ENCODE measurements around the gene ACACA.

DNA sequence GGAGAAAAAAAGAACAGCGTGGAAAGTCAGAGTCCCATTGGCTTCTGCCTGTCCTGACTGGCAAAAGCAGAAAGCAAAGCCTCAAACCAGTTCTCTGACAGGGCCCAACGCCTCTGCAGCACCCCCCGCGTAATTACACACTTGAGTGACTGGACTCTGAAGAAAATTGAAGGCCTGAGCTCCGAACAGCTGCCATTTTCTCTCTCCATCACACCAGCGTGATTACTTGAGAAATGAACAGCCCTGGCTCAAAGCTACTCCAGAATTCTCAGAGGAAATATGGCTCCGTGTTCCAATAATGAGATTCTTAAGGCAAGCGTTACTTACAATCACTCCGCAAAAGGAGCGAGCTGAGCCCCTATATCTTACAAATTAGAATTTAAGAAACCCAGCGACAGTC, 173.6 kb downstream of the ACACA start:
- TF ChIP-seq POLR2A (IDR thresholded peaks at IDR 0.05) = no peak
- TF ChIP-seq, protein P1, sequence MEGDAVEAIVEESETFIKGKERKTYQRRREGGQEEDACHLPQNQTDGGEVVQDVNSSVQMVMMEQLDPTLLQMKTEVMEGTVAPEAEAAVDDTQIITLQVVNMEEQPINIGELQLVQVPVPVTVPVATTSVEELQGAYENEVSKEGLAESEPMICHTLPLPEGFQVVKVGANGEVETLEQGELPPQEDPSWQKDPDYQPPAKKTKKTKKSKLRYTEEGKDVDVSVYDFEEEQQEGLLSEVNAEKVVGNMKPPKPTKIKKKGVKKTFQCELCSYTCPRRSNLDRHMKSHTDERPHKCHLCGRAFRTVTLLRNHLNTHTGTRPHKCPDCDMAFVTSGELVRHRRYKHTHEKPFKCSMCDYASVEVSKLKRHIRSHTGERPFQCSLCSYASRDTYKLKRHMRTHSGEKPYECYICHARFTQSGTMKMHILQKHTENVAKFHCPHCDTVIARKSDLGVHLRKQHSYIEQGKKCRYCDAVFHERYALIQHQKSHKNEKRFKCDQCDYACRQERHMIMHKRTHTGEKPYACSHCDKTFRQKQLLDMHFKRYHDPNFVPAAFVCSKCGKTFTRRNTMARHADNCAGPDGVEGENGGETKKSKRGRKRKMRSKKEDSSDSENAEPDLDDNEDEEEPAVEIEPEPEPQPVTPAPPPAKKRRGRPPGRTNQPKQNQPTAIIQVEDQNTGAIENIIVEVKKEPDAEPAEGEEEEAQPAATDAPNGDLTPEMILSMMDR (IDR thresholded peaks at IDR 0.05) = no peak

Measured in tibial nerve (tissue), 3 donors.